NCI-H345 treated with DMSO at 0.1 percent for 48 hours (cell line): ENCODE measurements around the gene STARD3.
"Not testable (repeated sequence)": the region's sequence is repeated elsewhere in the genome, so short reads cannot be mapped to it uniquely, and the experiment has no call there.

Source experiments
- DNase-seq: peaks from one replicate; lab custom pipeline; 2025; ENCODE audit not compliant: unreplicated experiment; lab: John Stamatoyannopoulos, UW

Gene STARD3

GRCh38 chr17:39636927-39637736 lies at the start of gene STARD3:
TSS of gene STARD3 (plus strand) at chr17:39637144. CDS start at chr17:39653532, 16,388 bp downstream.
- peak; percentile 70 for DNase-seq

DNA sequence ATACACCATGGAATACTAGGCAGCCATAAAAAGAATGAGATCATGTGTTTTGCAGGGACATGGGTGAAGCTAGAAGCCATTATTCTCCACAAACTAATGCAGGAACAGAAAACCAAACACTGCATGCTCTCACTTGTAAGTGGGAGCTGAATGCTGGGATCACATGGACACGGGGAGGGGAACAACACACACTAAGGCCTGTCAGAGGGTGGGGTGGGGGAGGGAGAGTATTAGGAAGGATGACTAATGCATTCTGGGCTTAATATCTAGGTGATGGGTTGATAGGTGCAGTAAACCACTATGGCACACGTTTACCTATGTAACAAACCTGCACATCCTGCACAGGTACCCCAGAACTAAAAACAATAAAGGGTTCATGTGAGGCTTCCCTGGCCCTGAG lies 46.8 kb upstream of the STARD3 start:
- DNase-seq: not testable (repeated sequence)

DNA sequence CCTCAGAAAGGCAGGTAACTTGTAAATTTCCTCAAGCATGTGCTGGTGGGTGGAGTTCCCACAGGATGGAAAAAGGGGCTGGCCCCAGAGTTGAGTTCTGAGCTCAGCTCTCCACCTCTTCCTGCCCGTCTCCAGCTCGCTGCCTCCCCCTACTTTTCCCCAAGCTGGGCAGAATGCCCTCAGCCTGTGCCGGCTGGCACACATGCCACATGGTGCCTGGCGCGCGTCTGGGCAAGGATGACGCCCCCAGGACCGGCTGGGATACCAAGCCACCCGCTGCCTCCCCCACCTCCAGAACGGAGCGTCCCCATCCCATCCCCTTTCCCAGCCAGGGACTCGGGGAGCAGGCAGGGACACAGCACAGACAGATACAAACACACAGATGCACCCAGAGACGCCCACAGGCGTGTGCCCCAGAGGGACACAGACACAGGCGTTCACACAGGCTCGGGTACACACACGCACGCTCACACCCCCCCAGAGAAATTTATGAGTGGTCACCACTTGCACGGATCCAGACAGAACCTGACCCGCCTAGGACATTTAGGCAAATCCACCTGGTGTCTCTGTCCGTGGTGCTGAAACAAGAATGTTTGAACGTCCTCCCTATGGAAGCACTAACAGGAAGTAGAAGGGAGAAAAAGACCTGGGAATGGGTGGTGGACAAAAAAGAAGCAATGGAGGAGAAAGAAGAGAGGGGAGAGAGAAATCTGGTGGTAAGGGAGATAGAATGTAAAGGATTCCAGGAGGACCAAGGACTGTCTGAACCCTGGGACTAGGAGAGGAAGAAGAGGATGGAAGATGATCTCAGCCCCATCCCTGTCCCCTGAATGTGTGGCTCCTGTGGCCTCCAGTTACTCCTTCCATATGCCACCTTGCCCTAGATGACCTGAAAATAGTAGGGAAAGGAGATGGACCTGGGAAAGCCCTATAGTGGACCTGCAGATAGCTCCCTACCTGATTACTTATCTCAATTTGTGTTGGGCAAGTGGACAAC lies 44.7 kb upstream of the STARD3 start:
- DNase-seq: no peak

GRCh38 chr17:39593371-39593770 lies 43.6 kb upstream of the STARD3 start:
- no peak for DNase-seq

DNA sequence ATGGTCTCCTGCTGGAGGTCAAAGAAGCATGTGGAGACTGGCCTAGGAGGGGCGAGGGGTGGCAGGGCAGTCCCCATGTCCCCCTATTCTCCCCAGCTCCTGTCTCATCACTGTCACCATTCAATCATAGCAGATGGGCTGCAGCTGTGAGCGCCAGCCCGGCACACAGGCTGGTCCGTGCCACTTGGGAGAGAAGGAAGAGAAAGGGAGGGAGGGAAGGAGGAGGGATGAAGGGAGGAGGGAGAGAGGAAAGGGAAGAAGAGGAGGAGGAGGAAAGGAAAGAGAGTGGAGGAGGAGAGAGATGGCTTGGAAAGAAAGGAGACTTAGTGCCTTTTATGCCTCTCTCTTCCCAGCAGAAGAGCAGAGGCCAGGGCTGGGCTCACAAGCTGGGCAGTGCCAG lies 41.6 kb upstream of the STARD3 start:
- no peak for DNase-seq

DNA sequence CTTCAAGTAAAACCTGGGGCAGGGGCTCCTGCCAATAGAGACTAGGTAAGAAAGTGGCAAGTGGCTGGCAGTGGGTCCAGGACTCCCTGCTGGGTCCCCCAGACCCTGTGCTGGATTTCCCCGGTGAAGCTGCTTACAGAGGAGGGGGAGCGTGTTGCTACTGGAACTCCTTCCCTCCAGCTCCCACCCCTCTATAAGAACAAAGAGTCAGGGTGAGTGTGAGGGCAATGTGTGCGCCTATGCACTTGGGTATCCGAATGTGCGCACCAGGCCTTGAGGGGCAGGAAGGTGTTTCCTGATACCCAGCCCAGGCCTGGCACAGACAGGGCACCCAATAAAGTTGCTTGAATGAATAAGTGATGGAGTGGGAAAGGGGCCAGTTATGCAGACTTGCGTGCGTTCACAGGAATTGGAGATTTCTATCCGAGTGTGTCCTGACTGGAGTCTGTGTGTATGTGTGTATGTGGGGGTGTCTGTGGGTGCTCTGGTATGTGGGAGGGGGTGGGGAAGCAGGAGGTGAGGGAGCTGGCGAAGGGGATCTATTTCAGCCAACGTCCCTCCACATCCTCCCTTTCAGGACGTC lies 40.9 kb upstream of the STARD3 start:
- DNase-seq: no peak

- no peak for DNase-seq
These were observed 40.2 kb upstream of the STARD3 start for GRCh38 chr17:39596543-39597267.

DNA sequence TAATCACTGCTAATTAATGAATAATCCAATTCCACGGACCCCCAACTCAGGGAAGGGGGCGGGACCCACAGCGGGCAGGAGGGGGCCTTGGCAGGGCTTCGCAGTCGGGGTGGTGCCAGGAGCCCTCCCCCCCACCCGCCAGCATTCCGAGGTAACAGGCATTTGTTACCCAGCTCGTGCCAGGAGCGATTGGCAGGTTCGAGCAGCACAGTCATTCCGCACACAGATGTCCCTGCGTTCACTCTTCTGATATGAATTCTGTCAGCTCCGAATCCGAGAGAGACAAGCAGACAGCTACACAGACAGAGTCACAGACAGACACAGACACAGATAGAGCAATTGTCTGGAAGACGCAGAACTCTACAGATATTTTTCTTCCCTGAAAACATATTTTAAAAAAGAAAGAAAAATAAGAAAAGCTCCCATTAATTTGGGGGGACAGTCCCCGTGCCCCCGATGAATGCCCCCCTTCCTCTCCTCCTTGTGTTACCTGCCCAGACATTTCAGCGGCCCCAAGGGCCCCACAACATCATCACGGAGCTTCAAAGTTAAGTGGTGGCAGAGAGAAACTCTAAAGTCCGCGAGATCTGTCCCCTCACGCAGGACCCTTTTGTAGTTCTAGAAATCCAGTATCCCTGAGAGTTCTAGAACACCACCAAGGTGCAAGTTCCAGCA lies 39.4 kb upstream of the STARD3 start:
- DNase-seq: no peak

GRCh38 chr17:39598047-39598481 lies 38.9 kb upstream of the STARD3 start:
- DNase-seq: no peak

GRCh38 chr17:39598630-39599003 lies 38.3 kb upstream of the STARD3 start:
- DNase-seq: no peak

GRCh38 chr17:39599004-39599664 lies 37.8 kb upstream of the STARD3 start:
- no peak for DNase-seq

DNA sequence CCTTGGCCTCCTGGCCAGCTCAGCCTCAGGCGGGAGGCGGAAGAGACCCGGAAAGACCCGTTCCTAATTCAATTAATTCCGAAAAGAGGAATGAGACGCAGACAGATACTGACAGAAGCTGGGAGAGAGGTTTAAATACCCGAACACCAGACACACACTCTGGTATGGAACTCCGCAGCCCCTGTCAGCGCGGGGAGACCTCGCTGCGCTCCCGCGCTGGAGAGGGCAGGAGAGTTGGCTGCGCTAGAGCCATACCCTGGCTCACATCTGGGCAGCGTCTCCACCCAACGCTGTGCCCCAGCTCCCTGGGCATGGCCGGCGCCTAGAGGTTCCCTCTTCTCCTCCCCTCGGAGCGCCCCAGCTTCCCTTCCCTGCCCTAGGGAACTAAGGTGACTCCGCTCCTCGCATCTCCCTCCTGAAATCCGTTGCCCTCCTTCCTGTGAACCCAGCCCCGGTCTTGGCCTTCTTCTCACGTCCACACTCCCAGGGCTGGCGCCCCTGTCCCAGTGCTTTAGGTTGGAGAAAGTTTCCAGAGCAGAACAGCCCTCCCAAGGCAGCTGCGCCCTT lies 37.2 kb upstream of the STARD3 start:
- DNase-seq: no peak

GRCh38 chr17:39600288-39600996 lies 36.5 kb upstream of the STARD3 start:
- no peak for DNase-seq

DNA sequence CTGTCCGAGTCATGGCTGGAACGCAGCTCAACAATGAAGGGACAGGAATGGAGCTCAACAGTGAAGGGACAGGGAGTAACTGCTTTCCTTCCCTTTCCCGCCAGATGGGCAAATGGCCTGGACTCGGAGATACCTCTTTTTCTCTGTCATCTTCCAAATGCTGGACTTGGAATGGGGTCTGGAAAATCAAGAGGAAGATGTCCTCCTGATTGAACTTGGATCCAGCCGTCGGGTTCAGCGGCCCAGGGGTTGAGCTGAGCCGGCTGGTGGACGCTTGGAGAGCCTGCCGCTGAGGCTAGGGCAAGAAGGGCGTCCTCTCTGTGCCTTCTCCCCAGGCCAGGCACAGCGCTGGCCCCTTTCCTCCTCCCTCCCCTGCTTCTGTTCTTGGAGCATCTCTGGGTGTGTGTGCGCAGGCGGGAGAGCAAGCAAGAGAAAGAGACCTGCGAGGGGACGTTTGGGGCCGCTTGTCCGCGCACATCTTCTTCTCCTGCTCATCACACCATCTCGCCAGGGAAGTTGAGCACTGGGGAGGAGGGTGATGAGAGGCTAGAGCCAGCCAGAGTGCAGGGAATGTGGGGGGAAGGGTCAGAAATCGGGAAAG lies 35.8 kb upstream of the STARD3 start:
- DNase-seq: no peak

GRCh38 chr17:39601758-39602532 lies 35.0 kb upstream of the STARD3 start:
- no peak for DNase-seq

DNA sequence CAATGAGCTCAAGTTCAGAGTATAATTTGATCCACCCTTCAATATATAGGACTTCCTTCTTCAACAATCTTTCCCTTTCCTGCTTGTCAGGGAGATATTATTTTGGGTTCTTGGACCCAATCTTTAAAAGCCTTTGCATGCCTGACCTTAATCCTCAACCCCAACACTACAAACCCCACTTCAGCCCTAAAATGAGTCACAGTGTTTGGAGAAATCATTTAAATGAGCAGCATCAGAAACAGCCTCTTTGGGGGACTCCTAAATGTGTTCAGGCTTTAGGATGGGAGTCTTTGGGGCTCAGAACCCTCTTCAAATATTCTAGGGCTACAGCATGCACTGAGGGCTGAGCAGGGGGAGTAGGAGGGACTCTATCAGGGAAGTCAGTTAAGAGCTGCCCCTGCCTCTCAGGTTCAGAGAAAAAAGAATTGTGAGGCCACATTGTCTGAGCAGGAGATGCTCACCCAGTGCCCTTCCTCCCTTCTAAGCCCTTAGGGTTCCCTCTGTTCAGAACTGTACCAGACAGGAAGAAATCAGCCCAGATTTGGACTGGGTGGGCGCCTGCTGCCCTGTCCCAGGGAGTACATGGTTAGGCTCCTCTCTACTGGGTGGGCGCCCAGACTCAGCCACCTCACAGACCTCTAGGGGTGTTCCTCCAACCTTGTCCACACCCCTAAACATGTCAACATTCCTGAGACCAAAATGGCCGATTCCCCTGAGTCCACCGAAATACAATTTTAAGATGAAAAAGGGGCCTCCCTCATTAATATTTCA lies 34.2 kb upstream of the STARD3 start:
- no peak for DNase-seq
